NCI-H2029 (cell line): Measurements from ENCODE around the gene SLC6A7.

Experiments
- DNase-seq: peaks from one replicate; lab custom pipeline; 2025; lab: John Stamatoyannopoulos, UW

Gene SLC6A7

DNA sequence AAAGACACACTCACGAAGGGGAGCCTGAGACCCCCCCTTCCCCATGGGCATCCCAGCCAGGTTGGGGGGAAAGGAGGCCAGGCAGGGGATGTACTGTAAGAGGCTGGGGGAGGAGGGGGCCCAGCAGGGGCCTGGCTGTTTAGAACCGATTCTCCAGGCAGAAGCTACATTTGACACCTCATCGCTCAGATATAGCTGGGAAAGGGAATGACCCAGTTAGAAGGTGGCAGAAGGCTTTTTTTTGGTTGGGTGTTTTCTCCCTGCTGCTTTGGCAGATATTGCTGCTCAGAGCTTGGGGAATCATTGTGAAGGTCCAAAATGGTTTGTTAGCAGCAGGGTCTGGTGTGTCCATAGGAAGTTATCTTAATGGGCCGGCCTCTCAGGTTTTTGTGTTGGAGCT lies 17.3 kb upstream of the SLC6A7 start:
- DNase-seq, result no peak

DNA sequence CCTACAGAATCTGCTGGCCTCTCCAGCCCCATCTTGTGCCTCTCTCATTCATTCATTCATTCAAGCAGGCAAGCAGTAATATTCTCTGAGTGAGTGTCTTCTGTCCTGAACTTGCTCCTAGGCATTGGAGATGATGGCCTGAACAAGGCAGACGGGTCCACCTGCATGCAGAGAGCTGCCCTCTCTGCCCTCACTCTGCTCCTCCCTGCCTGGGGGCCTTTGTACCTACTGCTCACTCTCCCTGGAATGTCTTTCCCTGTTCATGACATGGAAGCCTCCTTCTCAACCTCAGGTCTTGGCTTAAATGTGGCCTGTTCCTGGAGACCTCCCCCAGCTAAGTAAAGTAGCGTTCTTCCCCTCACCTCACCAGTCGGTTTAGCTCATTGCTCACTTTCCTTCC lies 16.7 kb upstream of the SLC6A7 start:
- no peak for DNase-seq

DNA sequence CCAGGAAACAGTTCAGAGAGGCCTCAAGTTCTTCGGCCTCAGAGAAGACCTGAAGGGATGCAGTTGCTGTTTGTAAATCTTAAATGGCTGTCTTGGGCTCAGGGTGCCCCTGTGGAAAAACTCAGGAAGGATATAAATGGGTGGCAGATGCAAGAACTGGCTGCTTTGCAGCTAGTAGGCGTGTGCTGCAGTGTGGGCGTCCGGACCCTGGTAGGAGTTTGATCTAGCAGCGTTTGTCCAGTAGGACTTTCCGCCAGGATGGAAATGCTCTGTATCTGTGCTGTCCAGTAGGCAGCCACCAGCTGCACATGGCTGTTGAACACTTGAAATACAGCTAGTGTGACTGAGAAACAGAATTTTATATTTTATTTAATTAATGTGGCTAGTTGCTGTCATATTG lies 15.6 kb upstream of the SLC6A7 start:
- no peak for DNase-seq

- DNase-seq, result no peak
These were observed 14.8 kb upstream of the SLC6A7 start for GRCh38 chr5:150175076-150175475.

GRCh38 chr5:150175536-150175935 lies 14.3 kb upstream of the SLC6A7 start:
- no peak for DNase-seq

DNA sequence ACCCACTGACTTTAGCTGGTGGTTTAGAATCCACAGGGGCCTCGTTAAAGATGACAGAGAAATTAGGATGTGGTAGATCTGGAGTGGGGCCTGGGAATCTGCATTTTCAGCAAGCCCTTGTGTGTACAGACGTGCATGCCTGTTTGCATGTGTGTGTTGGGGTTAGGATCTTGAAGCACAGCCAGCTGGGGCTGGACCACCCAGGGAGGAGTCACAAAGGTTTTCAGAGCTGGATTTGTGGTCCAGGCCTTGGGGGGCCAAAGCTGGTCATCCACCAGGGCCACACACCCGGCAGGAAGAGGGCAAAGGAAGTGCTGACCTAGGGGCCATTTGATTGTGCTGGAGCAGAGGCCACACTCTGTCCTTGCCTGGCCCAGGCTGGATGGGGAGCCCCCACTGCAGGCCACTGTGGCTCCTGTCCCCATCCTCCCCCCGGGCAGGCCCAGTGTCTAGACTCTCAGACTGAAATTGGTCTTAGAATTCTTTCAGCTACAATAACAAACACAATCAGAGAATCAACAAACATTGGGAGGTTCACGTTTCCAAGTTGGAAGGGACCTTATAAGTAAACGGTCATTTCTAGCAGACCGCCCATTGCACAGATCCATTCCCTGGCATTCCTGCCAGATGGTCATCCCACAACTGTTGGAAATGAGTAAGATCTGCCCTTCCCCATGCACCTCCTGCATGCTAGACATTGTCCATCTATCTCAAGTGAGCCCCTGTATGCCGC lies 13.0 kb upstream of the SLC6A7 start:
- DNase-seq, result no peak

GRCh38 chr5:150177721-150178120 lies 12.1 kb upstream of the SLC6A7 start:
- DNase-seq, result no peak

DNA sequence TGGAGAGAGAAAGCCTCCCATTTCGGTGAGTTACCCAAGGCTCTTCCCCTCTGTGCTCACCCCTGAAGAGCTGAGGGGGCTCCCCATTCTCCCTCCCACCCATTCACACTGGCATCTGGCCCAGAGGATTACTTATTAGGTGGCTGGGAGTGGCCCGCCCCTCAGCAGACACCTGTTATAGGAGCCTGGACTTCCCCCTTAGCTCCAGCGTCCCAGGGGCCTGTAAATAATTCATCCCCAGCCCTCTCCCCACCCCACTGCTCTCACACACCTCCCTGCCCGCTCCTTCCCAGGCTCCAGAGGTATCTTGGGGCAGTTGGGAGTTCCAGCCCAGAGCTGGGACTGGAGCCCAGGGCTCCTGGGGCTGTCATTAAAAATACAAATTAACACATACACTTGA lies 11.6 kb upstream of the SLC6A7 start:
- no peak for DNase-seq

- no peak for DNase-seq
These were observed 10.7 kb upstream of the SLC6A7 start for GRCh38 chr5:150179019-150179620.

GRCh38 chr5:150180241-150181026 lies 9.4 kb upstream of the SLC6A7 start:
- DNase-seq, result no peak

- no peak for DNase-seq
These were observed 8.8 kb upstream of the SLC6A7 start for GRCh38 chr5:150181027-150181426.

DNA sequence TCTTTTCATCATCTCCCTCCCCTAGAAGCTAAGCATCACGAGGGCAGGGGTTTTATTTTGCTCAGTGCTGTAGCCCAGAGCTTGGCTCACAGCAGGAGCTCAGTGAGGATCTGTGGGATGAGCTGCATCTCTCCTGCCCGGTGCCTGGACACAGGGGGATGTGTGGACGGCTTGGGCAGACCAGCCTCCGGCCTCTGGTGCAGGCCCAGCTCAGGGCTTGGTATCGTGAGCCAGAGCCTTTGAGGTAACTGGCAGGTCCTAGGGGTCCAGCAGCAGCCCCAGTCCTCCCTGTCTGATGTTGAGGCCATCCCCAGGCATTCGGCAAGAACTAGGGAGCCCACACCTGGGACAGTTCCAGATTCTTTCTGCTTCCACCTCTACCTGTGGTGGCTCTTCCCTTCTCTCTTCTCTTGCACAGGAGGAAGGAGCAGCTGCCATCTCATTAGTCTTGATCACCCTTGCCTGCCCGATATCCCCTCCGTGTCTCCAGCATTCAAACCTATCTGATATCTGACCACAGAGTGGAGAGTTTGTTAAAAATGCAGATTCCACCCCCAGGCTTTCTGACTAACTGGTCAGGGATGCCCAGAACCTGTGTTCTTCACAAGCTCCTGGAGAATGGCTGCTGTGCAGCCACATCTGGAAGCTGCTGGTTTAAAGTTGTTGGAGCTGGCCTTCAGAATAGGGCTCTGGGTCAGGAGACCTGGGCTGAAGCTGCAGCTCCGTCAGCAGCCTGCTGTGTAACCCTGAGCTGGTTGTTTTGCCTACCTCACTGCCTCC lies 7.9 kb upstream of the SLC6A7 start:
- DNase-seq, result no peak

GRCh38 chr5:150182774-150183173 lies 7.1 kb upstream of the SLC6A7 start:
- no peak for DNase-seq

DNA sequence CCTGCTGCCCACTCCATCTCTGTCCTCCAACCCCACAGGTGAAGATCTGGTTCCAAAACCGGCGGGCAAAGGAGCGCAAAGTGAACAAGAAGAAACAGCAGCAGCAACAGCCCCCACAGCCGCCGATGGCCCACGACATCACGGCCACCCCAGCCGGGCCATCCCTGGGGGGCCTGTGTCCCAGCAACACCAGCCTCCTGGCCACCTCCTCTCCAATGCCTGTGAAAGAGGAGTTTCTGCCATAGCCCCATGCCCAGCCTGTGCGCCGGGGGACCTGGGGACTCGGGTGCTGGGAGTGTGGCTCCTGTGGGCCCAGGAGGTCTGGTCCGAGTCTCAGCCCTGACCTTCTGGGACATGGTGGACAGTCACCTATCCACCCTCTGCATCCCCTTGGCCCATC lies 6.4 kb upstream of the SLC6A7 start:
- DNase-seq, result no peak

- no peak for DNase-seq
These were observed 5.9 kb upstream of the SLC6A7 start for GRCh38 chr5:150184006-150184405.

DNA sequence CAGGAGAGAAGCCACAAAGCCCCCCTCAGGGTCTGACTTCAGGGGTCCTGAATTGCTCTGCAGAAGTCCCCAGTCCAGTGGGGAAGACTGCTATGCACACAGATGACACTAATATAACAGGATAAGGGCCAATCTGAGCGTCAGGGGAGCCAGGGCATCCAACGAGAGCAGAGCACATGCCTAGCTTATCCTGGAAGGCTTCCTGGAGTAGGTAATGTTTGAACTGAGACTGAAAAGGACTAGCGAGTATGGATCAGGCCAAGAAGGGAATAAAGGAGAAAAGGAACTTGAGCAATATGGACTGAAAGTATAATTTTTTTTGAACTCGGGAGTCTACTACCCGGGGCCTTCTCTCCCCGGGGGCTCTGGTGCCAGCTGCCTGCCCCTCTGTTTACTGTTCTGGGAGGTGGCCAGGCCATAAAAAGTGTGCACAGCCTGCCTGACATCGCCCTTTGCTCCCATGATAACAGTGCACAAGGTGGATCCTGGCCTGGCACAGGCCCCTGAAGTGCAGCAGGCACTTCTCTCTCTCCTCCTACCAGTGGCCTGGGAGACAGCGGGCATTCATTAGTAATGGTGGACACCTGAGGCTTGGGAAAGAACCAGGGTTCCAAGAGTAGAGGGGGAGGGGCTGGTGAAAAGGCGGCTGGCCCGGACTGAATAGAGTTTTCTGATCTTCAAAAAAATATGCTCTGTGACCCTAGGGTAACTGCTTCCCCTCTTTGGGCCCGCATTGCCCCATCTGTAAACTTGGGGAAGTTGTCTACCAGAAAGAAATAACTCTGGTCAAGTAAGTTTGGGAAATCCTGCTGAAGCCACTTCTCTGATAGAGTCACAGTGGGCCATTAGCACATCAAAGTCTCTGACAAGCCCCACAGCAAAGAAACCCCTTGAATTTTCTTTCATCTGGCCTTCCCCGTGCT lies 4.6 kb upstream of the SLC6A7 start:
- no peak for DNase-seq

DNA sequence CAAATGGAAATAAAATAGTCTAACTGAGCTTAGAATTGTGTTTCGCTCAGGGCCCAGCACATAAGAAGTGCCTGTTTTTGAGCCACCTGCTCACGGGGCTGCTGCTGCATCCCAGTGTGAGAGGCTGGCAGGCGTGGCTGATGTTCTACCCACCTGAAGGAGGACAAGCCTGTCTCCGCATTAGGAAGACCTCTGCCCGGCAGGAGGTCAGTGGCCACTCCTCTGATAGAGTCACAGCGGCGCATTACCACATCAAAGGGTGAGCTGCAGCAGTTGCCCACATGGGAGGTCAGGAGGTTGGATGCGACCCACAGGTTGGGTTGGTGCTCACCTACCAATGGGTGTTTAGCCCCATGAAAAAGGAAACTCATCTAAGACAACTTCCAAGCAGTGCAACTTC lies 3.7 kb upstream of the SLC6A7 start:
- no peak for DNase-seq

GRCh38 chr5:150186897-150187296 lies 3.0 kb upstream of the SLC6A7 start:
- no peak for DNase-seq

GRCh38 chr5:150188146-150188842 lies 1.6 kb upstream of the SLC6A7 start:
- DNase-seq, result no peak

DNA sequence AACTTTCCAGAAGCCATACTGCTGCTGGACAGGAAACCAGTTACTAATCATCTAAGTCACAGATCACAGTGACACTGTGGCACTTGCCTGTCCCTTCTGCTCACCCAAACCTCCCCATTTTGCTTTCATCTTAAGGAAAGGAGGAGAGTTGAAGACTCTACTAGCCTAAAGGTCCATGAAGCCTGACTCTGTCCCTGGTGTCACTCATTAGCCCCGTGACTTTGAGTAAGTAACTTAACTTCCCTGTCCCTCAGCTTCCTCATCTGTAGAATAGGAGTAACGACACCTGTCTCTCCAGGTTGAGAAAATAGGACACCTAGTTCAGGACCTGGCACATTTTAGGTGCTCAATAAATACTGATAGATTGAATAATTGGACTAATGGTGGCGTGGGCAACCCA lies 536 bp upstream of the SLC6A7 start:
- DNase-seq, result no peak

- no peak for DNase-seq
These were observed 679 bp downstream of the SLC6A7 start for GRCh38 chr5:150190503-150190979.
